ENCODE results near the gene BLOC1S1. TPM values are rescaled to one million over a fixed set of nuclear protein-coding genes. Genes with fewer than 3 reads are reported as not detected.

Gene BLOC1S1
- total RNA-seq, 2 experiments from 2014 or later = 118 to 124 TPM

DNA sequence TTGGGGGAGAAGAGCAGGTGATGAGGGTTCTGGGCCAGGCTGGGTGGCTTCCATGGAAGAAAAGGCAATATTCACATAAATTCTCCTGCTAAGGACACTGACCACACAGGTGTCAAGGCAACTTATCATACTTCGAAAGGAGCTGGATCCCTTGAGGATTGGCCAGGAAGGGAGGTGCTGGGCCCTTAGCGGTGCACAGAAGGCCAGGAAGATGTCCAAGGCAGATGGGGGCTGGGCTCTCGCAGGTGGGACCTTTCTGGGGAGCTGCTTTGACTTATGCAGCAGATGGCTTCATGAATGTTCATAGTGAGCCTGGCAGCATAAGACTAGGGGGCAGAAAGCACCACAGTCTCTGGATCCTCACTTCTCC lies 9.1 kb downstream of the BLOC1S1 start:
- no peak overlapping the region for H3K4me3 Mint-ChIP-seq
- no peak overlapping the region for H3K27ac Mint-ChIP-seq
- peaks cover 2% of the 10 kb centered on the region for H3K36me3 Mint-ChIP-seq (ENCODE audit: low read depth)
- H3K4me1 Mint-ChIP-seq (ENCODE audit: low read depth) = peaks cover 20% of the 10 kb centered on the region
- no peak for DNase-seq
- CTCF ChIA-PET = interaction anchor here (0.7 to 1.9 kb wide), 5 partner anchors 9 to 202 kb away, joined by 3 to 27 read pairs (median 4); partner anchors contain the start of genes BLOC1S1 and PYM1
- no peaks in the 10 kb centered on the region for H3K9me3 Mint-ChIP-seq
- intact Hi-C loops (cut with micrococcal nuclease) = loop anchor here (1.0 kb wide), 1 partner anchor 12 kb away; no protein-coding TSS in a partner anchor
- no peaks in the 10 kb centered on the region for H3K27me3 Mint-ChIP-seq (ENCODE audit: low read depth)

DNA sequence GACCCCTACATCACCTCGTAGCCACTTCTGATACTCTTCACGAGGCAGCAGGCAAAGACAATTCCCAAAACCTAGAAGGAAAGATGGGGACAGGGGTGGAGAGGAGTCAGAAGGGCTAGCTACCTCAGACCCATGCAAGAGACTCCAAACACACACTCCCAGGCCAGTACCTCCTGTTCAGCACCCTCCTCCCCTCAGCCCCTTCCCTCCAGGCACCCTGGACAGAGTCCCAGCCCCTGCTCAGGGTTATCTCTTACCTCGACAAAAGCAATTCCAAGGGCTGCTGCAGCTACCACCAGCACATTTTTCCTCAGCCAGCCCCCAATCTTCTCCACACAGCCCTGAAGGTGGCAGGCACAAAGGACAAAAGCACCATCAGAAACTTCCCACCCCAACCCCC lies 9.7 kb downstream of the BLOC1S1 start:
- Mint-ChIP-seq H3K27ac (no peak overlapping the region), H3K4me1 (ENCODE audit: low read depth) (peaks cover 26% of the 10 kb centered on the region), H3K27me3 (ENCODE audit: low read depth) (no peaks in the 10 kb centered on the region), H3K9me3 (no peaks in the 10 kb centered on the region), H3K36me3 (ENCODE audit: low read depth) (peaks cover 2% of the 10 kb centered on the region), H3K4me3 (no peak overlapping the region)
- intact Hi-C loops (cut with micrococcal nuclease) = no loop called here
- DNase-seq = no peak
- CTCF ChIA-PET = interaction anchor here (0.7 to 1.9 kb wide), 5 partner anchors 9 to 202 kb away, joined by 3 to 27 read pairs (median 4); partner anchors contain the start of genes BLOC1S1 and PYM1

DNA sequence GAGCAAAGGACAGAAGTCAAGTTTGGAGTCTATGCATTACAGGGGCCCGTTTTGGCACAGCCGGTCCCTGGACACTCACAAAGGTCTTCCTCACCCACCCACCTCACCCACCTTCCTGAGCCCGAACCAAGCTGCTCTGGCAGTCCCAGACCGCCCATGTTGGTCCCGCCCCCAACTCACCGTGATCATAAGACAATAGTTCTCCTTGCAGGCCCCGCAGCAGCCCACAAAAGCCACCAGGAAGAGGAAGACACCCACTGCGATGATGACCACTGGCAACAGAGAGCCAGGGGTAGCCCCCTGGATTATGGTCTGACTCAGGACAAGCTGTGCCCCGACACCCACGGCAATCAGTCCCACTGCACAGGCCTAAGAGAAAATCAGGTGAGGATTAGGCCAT lies 11.1 kb downstream of the BLOC1S1 start:
- Mint-ChIP-seq H3K27me3 (ENCODE audit: low read depth) (no peaks in the 10 kb centered on the region), H3K4me3 (peak overlapping the region; percentile 61), H3K27ac (peak overlapping the region; percentile 38), H3K9me3 (no peaks in the 10 kb centered on the region), H3K4me1 (ENCODE audit: low read depth) (peaks cover 29% of the 10 kb centered on the region), H3K36me3 (ENCODE audit: low read depth) (peaks cover 2% of the 10 kb centered on the region)
- no peak for DNase-seq
- intact Hi-C loops (cut with micrococcal nuclease) = no loop called here
- CTCF ChIA-PET = no interaction called here

DNA sequence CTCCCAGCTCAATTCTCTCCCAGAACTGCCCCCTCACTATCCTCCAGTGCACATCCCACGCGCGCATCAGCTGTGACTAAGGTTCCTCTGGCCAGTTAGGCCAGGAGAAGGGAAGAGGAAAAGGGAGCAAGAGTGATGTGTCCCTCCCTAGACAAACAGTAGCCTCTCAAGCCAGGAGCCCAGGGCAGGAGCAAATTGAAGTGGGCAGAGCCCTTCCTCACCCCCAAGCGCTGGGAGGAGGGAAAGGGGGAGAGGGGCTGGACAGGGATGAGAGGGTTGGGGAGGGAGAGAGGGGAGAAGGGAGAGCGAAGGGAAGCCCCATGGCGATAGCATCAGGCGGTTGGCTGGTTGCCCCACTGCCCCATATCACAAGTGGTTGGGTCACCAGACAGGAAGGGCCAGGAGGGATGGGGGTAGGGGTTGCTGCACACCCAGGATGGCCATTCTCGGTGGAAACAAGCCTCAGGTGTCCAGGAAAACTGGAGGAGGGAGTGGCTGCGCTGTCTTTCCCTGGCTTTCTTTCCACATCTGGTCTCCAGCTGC lies 11.9 kb downstream of the BLOC1S1 start:
- intact Hi-C loops (cut with micrococcal nuclease) = loop anchor here (2.0 kb wide), 1 partner anchor 199 kb away; the partner anchor contains the start of gene PYM1
- Mint-ChIP-seq H3K4me1 (ENCODE audit: low read depth) (peaks cover 29% of the 10 kb centered on the region), H3K4me3 (peak overlapping the region; percentile 61), H3K9me3 (no peaks in the 10 kb centered on the region), H3K27ac (peak overlapping the region; percentile 38), H3K36me3 (ENCODE audit: low read depth) (peaks cover 2% of the 10 kb centered on the region), H3K27me3 (ENCODE audit: low read depth) (no peaks in the 10 kb centered on the region)
- no peak for DNase-seq
- CTCF ChIA-PET = no interaction called here

DNA sequence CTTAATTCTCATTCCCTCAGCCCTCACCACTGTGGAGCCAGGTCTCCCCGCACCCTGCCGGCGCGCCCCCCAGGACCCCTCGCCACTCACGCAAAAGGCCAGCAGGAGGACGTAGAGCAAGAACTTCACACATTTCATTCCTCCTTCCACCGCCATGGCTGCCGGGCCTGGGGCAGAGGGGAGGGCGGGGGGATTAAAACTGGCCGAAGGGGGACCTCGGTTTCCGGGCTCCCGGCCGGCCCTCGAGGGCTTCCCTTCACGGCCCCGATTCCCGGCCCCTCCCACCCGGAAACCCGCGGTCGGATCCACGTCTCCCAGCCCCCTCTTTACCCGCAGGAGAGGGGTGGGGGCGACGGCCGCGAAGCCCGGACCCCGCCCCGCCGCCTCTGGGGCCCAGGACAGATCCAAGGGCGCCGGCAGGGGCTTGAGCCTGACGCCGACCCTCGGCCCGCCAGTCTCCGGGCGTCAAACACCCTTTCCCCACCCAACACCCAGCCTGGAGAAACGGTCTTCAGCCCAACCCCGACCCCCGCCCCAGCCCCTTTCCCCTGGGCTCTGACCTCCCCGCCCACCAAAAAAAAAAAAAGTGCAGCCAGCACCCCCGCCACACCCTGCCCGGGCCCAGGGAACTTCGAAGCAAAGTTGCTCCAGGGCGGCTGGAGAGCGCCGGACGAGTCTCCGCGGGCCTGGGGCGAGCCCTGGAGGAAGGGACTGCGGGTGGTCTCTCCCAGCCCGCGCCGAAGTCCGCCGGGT lies 12.5 kb downstream of the BLOC1S1 start:
- Mint-ChIP-seq H3K36me3 (ENCODE audit: low read depth) (peaks cover 2% of the 10 kb centered on the region), H3K27ac (no peak overlapping the region), H3K9me3 (no peaks in the 10 kb centered on the region), H3K4me3 (peak overlapping the region; percentile 61), H3K27me3 (ENCODE audit: low read depth) (no peaks in the 10 kb centered on the region), H3K4me1 (ENCODE audit: low read depth) (peaks cover 29% of the 10 kb centered on the region)
- CTCF ChIA-PET = interaction anchor here (2.7 to 3.1 kb wide), 2 partner anchors 10 to 11 kb away, joined by 10 to 32 read pairs; no protein-coding TSS in a partner anchor
- intact Hi-C loops (cut with micrococcal nuclease) = loop anchor here (2.0 kb wide), 1 partner anchor 198 kb away; the partner anchor contains the start of gene PYM1
- DNase-seq = no peak

DNA sequence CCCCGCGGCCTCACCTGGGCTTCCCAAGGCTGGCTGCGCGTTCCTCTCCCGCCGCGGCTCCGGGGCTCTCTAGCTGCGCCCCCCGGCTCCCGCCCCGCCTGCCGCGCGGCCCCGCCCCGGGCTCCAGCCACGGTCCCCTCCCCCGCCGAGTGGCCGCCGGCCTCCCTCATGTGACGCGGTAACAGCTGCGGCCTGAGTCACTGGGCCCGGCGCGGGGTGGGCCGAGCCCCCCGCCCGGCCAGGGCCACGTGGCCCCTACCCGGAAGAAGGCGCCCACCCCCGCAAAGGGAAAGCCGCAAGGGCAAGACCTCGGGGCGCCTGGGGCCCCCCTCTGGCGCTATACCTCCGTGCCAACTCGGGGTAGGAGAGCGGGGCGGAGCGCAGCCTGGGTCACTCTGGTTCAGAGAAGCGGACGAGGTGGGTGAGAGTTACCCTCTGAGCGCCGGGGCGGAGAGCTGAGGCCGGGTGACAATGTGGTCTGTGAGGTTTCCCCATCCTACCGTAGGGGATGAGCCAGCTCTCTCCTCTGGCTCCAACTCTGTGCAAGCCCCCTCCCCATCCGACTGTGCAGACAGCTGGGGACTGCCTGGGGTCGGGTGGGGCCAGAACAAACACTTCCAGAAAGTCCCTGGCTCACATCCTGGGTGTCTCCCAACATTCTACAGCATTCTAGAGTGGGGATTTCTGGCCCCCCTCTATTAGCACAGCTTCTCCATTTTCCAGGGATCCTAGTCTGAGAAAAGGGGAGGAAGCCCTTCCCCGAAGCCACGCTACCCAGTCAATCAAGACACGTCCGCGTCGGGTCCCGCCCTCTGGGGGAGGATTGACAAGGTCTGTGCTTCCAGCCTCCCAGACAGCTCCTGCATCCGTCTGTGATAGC lies 13.3 kb downstream of the BLOC1S1 start, which contains the start of gene CD63:
Gene CD63, minus strand, starts transcription at position 71 of the 880 bp plus-strand sequence. CDS start 668 bp downstream, outside the sequence.
- peak; percentile 81 for DNase-seq
- intact Hi-C loops (cut with micrococcal nuclease) = loop anchor here (1.0 to 2.0 kb wide), 4 partner anchors 9 to 375 kb away; partner anchors contain the start of genes BLOC1S1, PA2G4 and PYM1
- Mint-ChIP-seq H3K36me3 (ENCODE audit: low read depth) (no peaks in the 10 kb centered on the region), H3K4me1 (ENCODE audit: low read depth) (peaks cover 29% of the 10 kb centered on the region), H3K9me3 (no peaks in the 10 kb centered on the region), H3K27me3 (ENCODE audit: low read depth) (no peaks in the 10 kb centered on the region), H3K27ac (peak within 1 kb of the TSS; percentile 87), H3K4me3 (peak within 1 kb of the TSS; percentile 90)
- CTCF ChIA-PET = interaction anchor here (0.8 to 3.1 kb wide), 8 partner anchors 9 to 267 kb away, joined by 3 to 32 read pairs (median 4); partner anchors contain the start of genes BLOC1S1 and RDH5

DNA sequence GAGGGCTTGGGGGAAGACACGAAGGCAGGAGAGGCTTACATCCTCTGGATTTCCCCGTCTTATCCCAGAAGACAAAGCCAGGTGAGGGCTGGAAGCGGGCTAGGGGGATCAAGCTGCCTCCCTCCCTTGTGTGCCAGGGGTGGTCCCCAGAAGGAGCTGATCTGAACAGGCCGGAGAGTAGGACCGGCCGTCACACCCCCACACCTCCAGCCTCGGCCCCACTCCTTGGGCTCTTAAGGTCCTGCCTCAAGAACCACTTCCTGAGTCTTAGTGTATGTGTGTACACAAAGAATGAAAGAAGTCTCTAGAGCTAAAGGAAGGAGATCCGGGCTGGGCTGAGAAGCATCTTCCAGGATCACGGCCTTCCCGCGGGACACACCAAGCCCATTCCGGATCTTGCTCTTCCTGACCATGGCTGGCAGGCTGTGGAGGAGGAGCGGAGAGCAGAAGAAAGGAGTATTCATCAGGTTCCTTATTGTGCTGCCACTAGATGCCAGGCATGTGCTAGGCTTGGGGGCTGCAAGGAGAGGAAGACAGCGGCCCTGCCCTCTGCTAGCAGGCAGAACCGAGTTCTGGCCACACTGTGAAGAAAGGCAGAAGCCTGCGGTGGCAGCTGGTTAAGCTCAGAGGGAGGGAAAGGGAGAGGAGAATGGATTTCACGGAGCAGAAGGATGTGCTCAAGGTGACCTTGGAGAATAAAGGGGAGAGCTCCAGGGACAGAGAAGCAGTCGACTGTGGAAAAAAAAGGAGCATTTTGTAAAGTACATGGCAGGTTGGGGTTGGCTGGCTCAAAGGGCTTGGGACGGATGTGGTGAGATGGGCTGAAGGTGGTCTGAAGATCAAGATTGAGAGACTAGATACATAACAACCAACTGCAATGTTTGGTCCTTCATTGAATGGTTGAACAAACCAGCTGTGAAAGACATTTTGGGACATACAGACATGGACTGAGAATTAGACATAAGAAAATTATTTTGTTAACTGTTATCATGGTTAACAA lies 14.3 kb downstream of the BLOC1S1 start:
- Mint-ChIP-seq H3K4me3 (peak overlapping the region; percentile 90), H3K36me3 (ENCODE audit: low read depth) (no peaks in the 10 kb centered on the region), H3K27me3 (ENCODE audit: low read depth) (no peaks in the 10 kb centered on the region), H3K4me1 (ENCODE audit: low read depth) (peaks cover 29% of the 10 kb centered on the region), H3K27ac (peak overlapping the region; percentile 87), H3K9me3 (no peaks in the 10 kb centered on the region)
- intact Hi-C loops (cut with micrococcal nuclease) = loop anchor here (1.0 to 10.0 kb wide), 5 partner anchors 8 to 455 kb away; partner anchors contain the start of genes BLOC1S1, PA2G4, PYM1 and SMARCC2
- CTCF ChIA-PET = interaction anchor here (0.5 to 3.1 kb wide), 10 partner anchors 8 to 265 kb away, joined by 3 to 32 read pairs (median 4); partner anchors contain the start of genes BLOC1S1 and RDH5
- peak; percentile 41 for DNase-seq

DNA sequence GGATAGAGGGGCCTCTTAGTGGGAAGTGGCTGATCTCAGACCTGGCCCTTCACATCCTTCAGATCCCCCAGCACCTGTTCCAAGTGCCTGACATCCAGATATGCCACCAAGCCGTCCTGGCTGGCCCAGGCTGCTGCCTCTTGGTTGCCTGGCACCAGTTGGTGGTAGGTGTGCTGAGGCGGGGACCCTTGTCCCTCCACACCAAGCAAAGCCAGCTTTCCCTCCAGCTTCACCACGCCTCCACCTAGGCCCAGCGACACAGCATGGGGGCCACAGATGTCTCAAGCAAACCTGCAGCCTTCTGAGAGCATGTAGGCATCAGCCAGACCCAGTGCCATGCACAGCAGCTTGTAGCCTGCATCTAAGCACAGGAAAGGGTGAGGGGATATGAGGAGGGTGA lies 16.4 kb downstream of the BLOC1S1 start:
- DNase-seq = no peak
- Mint-ChIP-seq H3K27ac (no peak overlapping the region), H3K27me3 (ENCODE audit: low read depth) (no peaks in the 10 kb centered on the region), H3K9me3 (no peaks in the 10 kb centered on the region), H3K4me1 (ENCODE audit: low read depth) (peaks cover 23% of the 10 kb centered on the region), H3K4me3 (no peak overlapping the region), H3K36me3 (ENCODE audit: low read depth) (no peaks in the 10 kb centered on the region)
- CTCF ChIA-PET = interaction anchor here (0.8 kb wide), 1 partner anchor 9 kb away, joined by 3 read pairs; no protein-coding TSS in a partner anchor
- intact Hi-C loops (cut with micrococcal nuclease) = loop anchor here (10.0 kb wide), 1 partner anchor 453 kb away; the partner anchor contains the start of gene SMARCC2

DNA sequence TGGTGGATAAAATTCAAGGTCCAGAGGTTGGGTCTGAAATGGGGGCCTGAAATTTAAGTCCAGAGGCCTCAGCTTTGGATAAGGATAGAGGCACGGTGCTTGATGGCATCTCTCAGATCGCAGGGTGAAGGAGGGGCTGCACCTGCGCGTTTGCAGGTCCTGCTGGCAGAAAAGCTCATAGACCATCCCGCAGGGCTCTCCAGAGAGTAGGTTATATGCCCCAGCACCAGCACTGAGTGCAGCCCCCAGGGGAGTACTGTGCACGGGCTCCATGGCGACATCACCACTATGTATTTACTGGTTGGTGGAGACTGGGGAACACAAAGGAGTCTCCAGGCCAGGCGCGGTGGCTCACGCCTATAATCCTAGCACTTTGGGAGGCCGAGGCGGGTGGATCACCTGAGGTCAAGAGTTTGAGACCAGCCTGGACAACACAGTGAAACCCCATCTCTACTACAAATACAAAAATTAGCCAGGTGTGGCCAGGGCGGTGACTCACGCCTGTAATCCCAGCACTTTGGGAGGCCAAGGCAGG lies 17.2 kb downstream of the BLOC1S1 start:
- H3K9me3 Mint-ChIP-seq = no peaks in the 10 kb centered on the region
- H3K36me3 Mint-ChIP-seq (ENCODE audit: low read depth) = no peaks in the 10 kb centered on the region
- DNase-seq = no peak
- H3K27ac Mint-ChIP-seq = no peak overlapping the region
- CTCF ChIA-PET = interaction anchor here (0.7 to 3.4 kb wide), 2 partner anchors 8 to 9 kb away, joined by 3 to 11 read pairs; no protein-coding TSS in a partner anchor
- H3K4me3 Mint-ChIP-seq = no peak overlapping the region
- peaks cover 26% of the 10 kb centered on the region for H3K4me1 Mint-ChIP-seq (ENCODE audit: low read depth)
- intact Hi-C loops (cut with micrococcal nuclease) = loop anchor here (10.0 kb wide), 1 partner anchor 452 kb away; the partner anchor contains the start of gene SMARCC2
- H3K27me3 Mint-ChIP-seq (ENCODE audit: low read depth) = no peaks in the 10 kb centered on the region

DNA sequence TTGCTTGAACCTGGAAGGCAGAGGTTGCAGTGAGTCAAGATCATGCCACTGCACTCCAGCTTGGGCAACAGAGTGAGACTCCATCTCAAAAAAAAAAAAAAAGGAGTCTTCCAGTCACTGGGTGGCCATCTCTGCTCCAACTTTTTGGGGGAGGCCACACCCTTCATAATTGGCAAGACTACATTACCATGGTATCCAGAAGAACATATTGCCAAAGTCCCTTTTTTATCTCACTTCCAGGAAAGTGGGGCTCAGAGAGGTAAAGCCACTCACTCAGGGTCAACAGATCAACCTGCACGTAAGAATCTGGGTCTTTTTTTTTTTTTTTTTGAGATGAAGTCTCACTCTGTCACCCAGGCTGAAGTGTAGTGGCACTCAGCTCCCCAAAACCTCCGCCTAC lies 18.0 kb downstream of the BLOC1S1 start:
- Mint-ChIP-seq H3K27ac (no peak overlapping the region), H3K27me3 (ENCODE audit: low read depth) (no peaks in the 10 kb centered on the region), H3K4me1 (ENCODE audit: low read depth) (peaks cover 29% of the 10 kb centered on the region), H3K4me3 (no peak overlapping the region), H3K36me3 (ENCODE audit: low read depth) (no peaks in the 10 kb centered on the region), H3K9me3 (no peaks in the 10 kb centered on the region)
- intact Hi-C loops (cut with micrococcal nuclease) = loop anchor here (10.0 kb wide), 1 partner anchor 451 kb away; the partner anchor contains the start of gene SMARCC2
- DNase-seq = no peak
- CTCF ChIA-PET = interaction anchor here (0.6 to 3.4 kb wide), 3 partner anchors 9 to 336 kb away, joined by 3 to 11 read pairs (median 3); no protein-coding TSS in a partner anchor

Measured in activated naive CD4-positive, alpha-beta T cell treated with anti-CD3 and anti-CD28 coated beads for 36 hours (primary cell).